ENCODE measurements around the gene KCND3.

DNA sequence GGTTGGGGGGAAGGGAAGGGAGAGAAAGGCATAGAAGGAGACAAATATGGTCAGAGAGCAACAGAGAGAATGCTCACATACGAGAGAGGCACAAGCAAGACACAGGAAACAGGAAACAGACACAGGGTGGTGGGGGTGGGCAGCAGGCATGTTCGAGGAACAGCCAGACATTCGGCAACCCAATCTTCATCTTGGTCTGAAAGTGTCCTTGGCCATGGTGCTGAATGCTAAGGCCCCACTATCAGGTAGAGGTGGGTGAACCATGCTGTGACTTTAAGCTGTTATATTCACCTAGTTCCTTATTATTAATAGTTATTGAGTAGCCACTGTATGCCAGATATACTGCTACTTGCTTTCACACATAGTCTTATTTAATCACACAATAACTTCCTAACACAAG, 124.6 kb downstream of the KCND3 start:
- no peak for TF ChIP-seq POLR2AphosphoS5 (IDR thresholded peaks at IDR 0.05; ENCODE audit: low read depth)
- TF ChIP-seq, protein P1, sequence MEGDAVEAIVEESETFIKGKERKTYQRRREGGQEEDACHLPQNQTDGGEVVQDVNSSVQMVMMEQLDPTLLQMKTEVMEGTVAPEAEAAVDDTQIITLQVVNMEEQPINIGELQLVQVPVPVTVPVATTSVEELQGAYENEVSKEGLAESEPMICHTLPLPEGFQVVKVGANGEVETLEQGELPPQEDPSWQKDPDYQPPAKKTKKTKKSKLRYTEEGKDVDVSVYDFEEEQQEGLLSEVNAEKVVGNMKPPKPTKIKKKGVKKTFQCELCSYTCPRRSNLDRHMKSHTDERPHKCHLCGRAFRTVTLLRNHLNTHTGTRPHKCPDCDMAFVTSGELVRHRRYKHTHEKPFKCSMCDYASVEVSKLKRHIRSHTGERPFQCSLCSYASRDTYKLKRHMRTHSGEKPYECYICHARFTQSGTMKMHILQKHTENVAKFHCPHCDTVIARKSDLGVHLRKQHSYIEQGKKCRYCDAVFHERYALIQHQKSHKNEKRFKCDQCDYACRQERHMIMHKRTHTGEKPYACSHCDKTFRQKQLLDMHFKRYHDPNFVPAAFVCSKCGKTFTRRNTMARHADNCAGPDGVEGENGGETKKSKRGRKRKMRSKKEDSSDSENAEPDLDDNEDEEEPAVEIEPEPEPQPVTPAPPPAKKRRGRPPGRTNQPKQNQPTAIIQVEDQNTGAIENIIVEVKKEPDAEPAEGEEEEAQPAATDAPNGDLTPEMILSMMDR (IDR thresholded peaks at IDR 0.05; ENCODE audit: insufficient read depth, low read length) = no peak
- TF ChIP-seq, protein P2, sequence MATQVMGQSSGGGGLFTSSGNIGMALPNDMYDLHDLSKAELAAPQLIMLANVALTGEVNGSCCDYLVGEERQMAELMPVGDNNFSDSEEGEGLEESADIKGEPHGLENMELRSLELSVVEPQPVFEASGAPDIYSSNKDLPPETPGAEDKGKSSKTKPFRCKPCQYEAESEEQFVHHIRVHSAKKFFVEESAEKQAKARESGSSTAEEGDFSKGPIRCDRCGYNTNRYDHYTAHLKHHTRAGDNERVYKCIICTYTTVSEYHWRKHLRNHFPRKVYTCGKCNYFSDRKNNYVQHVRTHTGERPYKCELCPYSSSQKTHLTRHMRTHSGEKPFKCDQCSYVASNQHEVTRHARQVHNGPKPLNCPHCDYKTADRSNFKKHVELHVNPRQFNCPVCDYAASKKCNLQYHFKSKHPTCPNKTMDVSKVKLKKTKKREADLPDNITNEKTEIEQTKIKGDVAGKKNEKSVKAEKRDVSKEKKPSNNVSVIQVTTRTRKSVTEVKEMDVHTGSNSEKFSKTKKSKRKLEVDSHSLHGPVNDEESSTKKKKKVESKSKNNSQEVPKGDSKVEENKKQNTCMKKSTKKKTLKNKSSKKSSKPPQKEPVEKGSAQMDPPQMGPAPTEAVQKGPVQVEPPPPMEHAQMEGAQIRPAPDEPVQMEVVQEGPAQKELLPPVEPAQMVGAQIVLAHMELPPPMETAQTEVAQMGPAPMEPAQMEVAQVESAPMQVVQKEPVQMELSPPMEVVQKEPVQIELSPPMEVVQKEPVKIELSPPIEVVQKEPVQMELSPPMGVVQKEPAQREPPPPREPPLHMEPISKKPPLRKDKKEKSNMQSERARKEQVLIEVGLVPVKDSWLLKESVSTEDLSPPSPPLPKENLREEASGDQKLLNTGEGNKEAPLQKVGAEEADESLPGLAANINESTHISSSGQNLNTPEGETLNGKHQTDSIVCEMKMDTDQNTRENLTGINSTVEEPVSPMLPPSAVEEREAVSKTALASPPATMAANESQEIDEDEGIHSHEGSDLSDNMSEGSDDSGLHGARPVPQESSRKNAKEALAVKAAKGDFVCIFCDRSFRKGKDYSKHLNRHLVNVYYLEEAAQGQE (IDR thresholded peaks at IDR 0.05; ENCODE audit: insufficient replicate concordance, low read depth) = peak; percentile 91
- no peak for TF ChIP-seq SPI1 (IDR thresholded peaks at IDR 0.05; ENCODE audit: borderline replicate concordance, low read depth)
